ENCODE results near the gene C5AR2.
A peak's percentile ranks its signal among the peaks of the same experiment; 100 is the strongest.

C5AR2 gene

GRCh38 chr19:47390533-47391488 lies 58.8 kb downstream of the C5AR2 start:
- DNase-seq = no peak

- DNase-seq = peak; percentile 65
These were observed 59.7 kb downstream of the C5AR2 start for GRCh38 chr19:47391510-47392223.
